HCT116 (cell line): ENCODE data around the gene DNAJB7.
"Not testable (repeated sequence)": the region's sequence is repeated elsewhere in the genome, so short reads cannot be mapped to it uniquely, and the experiment has no call there.

Source experiments
- CBX3 ChIP-seq: IDR thresholded peaks from 2 replicates; pipeline ENCODE4 v1.6.1; 2012; ENCODE audit warnings: low read depth
- ELF1 ChIP-seq: IDR thresholded peaks from 2 replicates; pipeline ENCODE4 v1.6.1; 2012; ENCODE audit warnings: low read depth, borderline replicate concordance
- EZH2 ChIP-seq: fragments of 200-600 bp; sonication (generic); IDR thresholded peaks from 2 replicates; pipeline ENCODE4 v1.6.1; 2017; ENCODE audit warnings: antibody characterized with exemption, mixed run types
- FOSL1 ChIP-seq: IDR thresholded peaks from 2 replicates; pipeline ENCODE4 v1.6.1; 2012; ENCODE audit warnings: low read depth
- JUND ChIP-seq: IDR thresholded peaks from 2 replicates; pipeline ENCODE4 v1.6.1; 2012
- POLR2A ChIP-seq: IDR thresholded peaks from 2 replicates; pipeline ENCODE4 v1.7.0; 2011; ENCODE audit warnings: borderline replicate concordance; ENCODE audit not compliant: insufficient read depth, insufficient read length; ENCODE audit errors: extremely low read depth
- POLR2AphosphoS5 ChIP-seq: IDR thresholded peaks from 2 replicates; pipeline ENCODE4 v1.6.1; 2011; ENCODE audit warnings: mild to moderate bottlenecking, low read depth, low read length, moderate library complexity
- RAD21 ChIP-seq: IDR thresholded peaks from 2 replicates; pipeline ENCODE4 v1.6.1; 2012; ENCODE audit warnings: low read depth, mild to moderate bottlenecking
- SIN3A ChIP-seq: IDR thresholded peaks from 2 replicates; pipeline ENCODE4 v1.6.1; 2012; ENCODE audit warnings: low read depth
- TF ChIP-seq, protein P1 (sequence below), 3 experiments: fragments of 200-600 bp in 1 of 3; sonication (generic) in 1 of 3; IDR thresholded peaks in 2 of 3; conservative IDR thresholded peaks in 1 of 3; 2 replicates each; pipeline ENCODE4 v1.5.1; 2012 to 2017; ENCODE audit warnings: low read depth in 2 of 3, low read length in 2 of 3, antibody characterized with exemption in 1 of 3, borderline replicate concordance in 1 of 3, control low read depth in 1 of 3, mild to moderate bottlenecking in 1 of 3, mixed read lengths in 1 of 3, mixed run types in 1 of 3, moderate library complexity in 1 of 3; ENCODE audit not compliant: insufficient read depth in 1 of 3
- TF ChIP-seq, protein P2 (sequence below): IDR thresholded peaks from 2 replicates; pipeline ENCODE4 v1.6.1; 2012

- not testable (repeated sequence) for TF ChIP-seq POLR2A, JUND, SIN3A, RAD21, CBX3, ELF1, EZH2, POLR2AphosphoS5, FOSL1
- TF ChIP-seq, protein P1, sequence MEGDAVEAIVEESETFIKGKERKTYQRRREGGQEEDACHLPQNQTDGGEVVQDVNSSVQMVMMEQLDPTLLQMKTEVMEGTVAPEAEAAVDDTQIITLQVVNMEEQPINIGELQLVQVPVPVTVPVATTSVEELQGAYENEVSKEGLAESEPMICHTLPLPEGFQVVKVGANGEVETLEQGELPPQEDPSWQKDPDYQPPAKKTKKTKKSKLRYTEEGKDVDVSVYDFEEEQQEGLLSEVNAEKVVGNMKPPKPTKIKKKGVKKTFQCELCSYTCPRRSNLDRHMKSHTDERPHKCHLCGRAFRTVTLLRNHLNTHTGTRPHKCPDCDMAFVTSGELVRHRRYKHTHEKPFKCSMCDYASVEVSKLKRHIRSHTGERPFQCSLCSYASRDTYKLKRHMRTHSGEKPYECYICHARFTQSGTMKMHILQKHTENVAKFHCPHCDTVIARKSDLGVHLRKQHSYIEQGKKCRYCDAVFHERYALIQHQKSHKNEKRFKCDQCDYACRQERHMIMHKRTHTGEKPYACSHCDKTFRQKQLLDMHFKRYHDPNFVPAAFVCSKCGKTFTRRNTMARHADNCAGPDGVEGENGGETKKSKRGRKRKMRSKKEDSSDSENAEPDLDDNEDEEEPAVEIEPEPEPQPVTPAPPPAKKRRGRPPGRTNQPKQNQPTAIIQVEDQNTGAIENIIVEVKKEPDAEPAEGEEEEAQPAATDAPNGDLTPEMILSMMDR (IDR thresholded peaks at IDR 0.05 in 2 of 3, conservative IDR thresholded peaks at IDR 0.05 in 1 of 3; ENCODE audit: borderline replicate concordance in 1 of 3, insufficient read depth in 1 of 3, low read depth in 2 of 3, low read length in 2 of 3) = not testable (repeated sequence)
- TF ChIP-seq, protein P2, sequence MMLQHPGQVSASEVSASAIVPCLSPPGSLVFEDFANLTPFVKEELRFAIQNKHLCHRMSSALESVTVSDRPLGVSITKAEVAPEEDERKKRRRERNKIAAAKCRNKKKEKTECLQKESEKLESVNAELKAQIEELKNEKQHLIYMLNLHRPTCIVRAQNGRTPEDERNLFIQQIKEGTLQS = not testable (repeated sequence)
Measured at GRCh38 chr22:40826292-40826691, 35.6 kb downstream of the DNAJB7 start.
